GM18951 (cell line): ENCODE measurements around the gene NCAN.

ENCODE experiments used
- POLR2A ChIP-seq: IDR thresholded peaks from 4 replicates; pipeline ENCODE4 v1.6.1; 2011; ENCODE audit warnings: mild to moderate bottlenecking; ENCODE audit not compliant: insufficient read length, insufficient read depth; ENCODE audit errors: extremely low read depth
- in situ Hi-C: fragments of 300-500 bp; cut with MboI; formaldehyde crosslinking; loops from one replicate; pipeline ENCODE4 v1.12.0; 2022; ENCODE audit warnings: low sequenced_read_pairs, mixed read lengths, inconsistent platforms; ENCODE audit not compliant: unreplicated experiment

NCAN gene

GRCh38 chr19:19279062-19279612 is 67.4 kb downstream of the NCAN start:
- TF ChIP-seq POLR2A: no peak
- in situ Hi-C loops: no loop called here

- TF ChIP-seq POLR2A: no peak
- in situ Hi-C loops: no loop called here
Observed at GRCh38 chr19:19279853-19280252, 68.1 kb downstream of the NCAN start.

GRCh38 chr19:19280561-19280960 is 68.8 kb downstream of the NCAN start:
- TF ChIP-seq POLR2A: no peak
- in situ Hi-C loops: no loop called here

- no peak for TF ChIP-seq POLR2A
- in situ Hi-C loops: no loop called here
Observed at GRCh38 chr19:19285686-19286085, 73.9 kb downstream of the NCAN start.

GRCh38 chr19:19292607-19293006 is 80.8 kb downstream of the NCAN start:
- in situ Hi-C loops: no loop called here
- TF ChIP-seq POLR2A: no peak

GRCh38 chr19:19294914-19295313 is 83.2 kb downstream of the NCAN start:
- no peak for TF ChIP-seq POLR2A
- in situ Hi-C loops: no loop called here

- no peak for TF ChIP-seq POLR2A
- in situ Hi-C loops: no loop called here
Observed at GRCh38 chr19:19296953-19297689, 85.4 kb downstream of the NCAN start.

GRCh38 chr19:19297759-19298158 is 86.0 kb downstream of the NCAN start:
- in situ Hi-C loops: no loop called here
- TF ChIP-seq POLR2A: no peak

- in situ Hi-C loops: no loop called here
- TF ChIP-seq POLR2A: no peak
Observed at GRCh38 chr19:19300613-19301012, 88.9 kb downstream of the NCAN start.
